Measurements from ENCODE around the gene FAM110D.

The FAM110D gene

GRCh38 chr1:26130695-26131094 is 28.2 kb upstream of the FAM110D start:
- DNase-seq = no peak

GRCh38 chr1:26132128-26132833 is 26.6 kb upstream of the FAM110D start:
- no peak for DNase-seq

- no peak for DNase-seq
Measured at GRCh38 chr1:26132834-26133167, 26.1 kb upstream of the FAM110D start.

- DNase-seq = no peak
Measured at GRCh38 chr1:26134466-26134865, 24.4 kb upstream of the FAM110D start.

GRCh38 chr1:26138974-26139558 is 19.8 kb upstream of the FAM110D start:
- DNase-seq = no peak

- DNase-seq = no peak
Measured at GRCh38 chr1:26142159-26142558, 16.7 kb upstream of the FAM110D start.

- peak; percentile 87 for DNase-seq
Measured at GRCh38 chr1:26145041-26145959, 13.6 kb upstream of the FAM110D start.

- no peak for DNase-seq
Measured at GRCh38 chr1:26145960-26146294, 13.0 kb upstream of the FAM110D start.

GRCh38 chr1:26148887-26149286 is 10.0 kb upstream of the FAM110D start:
- DNase-seq = no peak

GRCh38 chr1:26153966-26154532 is 4.8 kb upstream of the FAM110D start:
- DNase-seq = no peak

GRCh38 chr1:26154750-26155149 is 4.1 kb upstream of the FAM110D start:
- no peak for DNase-seq

GRCh38 chr1:26155370-26156284 is 3.3 kb upstream of the FAM110D start:
- DNase-seq = no peak

GRCh38 chr1:26156285-26157038 is 2.4 kb upstream of the FAM110D start:
- DNase-seq = peak; percentile 9

- DNase-seq = no peak
Measured at GRCh38 chr1:26158271-26158907, 490 bp upstream of the FAM110D start.

- no peak for DNase-seq
Measured at GRCh38 chr1:26159743-26160039, 812 bp downstream of the FAM110D start.

- no peak for DNase-seq
Measured at GRCh38 chr1:26160527-26161414, 1.9 kb downstream of the FAM110D start.

- no peak for DNase-seq
Measured at GRCh38 chr1:26161415-26162219, 2.7 kb downstream of the FAM110D start.

GRCh38 chr1:26162220-26162709 is 3.4 kb downstream of the FAM110D start:
- DNase-seq = no peak

- DNase-seq = no peak
Measured at GRCh38 chr1:26163684-26164035, 4.8 kb downstream of the FAM110D start.

Measured in NCI-H2171 (cell line).